HG02885 (cell line): ENCODE measurements around the gene RUNX2.

ENCODE experiments used
- ATAC-seq: cut with Tn5 transposase; IDR thresholded peaks from one replicate; pipeline ENCODE4 v1.9.1; 2021; ENCODE audit warnings: mild to moderate bottlenecking; ENCODE audit not compliant: unreplicated experiment, poor library complexity

RUNX2 gene

DNA sequence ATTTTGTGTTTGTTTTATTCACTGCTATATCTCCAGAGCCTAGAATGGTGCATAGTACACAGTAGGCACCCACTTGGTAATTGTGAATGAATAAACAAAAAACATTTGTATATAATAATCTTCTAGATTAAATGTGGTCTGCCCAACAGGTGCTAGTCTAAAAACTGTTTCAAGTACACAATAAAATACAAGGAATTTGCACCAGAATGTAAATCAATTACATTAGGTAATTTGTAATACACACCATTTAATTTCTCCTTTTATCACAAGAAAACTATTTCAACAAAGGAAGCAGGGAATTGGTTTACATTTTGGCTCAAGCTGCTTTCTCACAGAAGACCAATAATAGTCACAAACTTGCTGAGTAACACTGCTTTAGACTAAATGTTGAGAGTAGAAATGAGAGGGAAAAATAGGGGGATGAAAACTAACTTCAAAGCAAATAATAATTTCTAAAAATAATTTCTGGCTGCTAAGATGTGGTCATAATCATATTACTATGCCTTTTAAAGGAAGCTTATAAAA lies 22.1 kb downstream of the RUNX2 start:
- ATAC-seq: no peak

DNA sequence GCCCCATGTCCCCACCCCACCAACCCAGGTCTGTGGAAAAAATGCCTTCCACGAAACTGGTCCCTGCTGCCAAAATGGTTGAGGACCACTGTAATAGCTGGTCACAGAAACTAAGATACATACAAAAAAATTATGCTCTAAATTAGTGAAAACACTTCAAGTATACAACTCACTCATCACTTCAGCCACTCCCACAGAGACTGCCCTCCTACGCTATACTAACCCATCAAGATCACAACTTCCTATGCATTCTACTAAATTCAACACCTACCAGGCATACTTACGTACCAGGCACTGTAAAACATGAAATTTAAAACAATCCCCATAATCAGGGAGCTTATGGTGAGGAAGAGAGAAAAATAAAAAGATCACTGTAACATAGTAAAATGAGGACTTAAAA lies 22.9 kb downstream of the RUNX2 start:
- no peak for ATAC-seq

DNA sequence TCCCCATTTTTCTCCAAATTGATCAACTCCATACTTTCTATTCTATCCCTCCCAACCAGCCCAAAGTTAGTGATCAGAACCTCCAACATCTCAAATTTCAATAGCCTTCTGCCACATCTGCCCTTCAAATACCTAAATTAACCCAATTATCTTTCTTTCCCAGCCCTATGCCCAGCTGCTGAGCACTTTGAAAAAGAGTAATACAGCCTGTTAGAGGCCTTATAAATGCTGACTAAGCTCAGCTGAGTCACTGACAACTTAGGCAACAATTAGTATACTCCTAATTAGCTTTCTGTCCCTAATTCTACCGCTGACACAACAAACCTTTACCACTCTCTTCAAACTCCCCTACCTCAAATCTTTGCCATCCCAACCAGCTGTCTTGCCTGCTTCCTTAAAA lies 23.5 kb downstream of the RUNX2 start:
- no peak for ATAC-seq

DNA sequence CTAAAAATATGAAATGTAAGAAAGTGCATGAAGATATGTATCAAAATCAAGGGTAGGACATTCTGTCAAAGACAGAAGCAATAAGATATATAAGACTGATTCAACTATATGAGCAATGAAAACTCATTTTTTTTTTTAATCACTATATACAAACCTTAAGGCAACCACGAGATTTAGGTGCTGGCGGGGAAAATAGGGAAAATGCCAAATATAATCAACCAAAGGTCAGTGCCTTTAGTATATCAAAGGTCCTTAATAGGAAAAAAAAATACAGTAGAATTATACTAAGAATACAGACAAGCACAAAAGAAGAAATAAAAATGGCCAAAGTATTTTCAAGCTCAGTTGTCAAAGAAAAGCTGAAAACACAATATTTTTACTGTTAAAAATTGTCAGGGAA lies 25.5 kb downstream of the RUNX2 start:
- no peak for ATAC-seq

DNA sequence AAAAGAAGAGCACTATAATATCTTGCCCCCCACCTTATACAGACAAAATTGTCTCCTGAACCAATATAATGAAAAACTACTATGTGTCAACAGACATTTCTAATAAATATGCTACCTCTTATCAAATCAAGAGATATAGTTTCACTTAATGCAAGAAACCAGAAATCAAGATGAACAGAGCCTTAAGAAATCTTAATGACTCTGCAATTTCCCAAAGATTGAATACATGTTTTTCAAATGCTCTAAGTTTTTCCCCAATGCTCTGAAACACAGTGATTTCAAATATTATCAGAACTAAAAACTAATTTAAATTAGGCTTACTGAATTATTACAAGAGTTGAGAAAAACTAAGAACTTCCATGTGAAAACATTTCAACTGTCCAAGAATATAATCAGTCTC lies 36.3 kb downstream of the RUNX2 start:
- ATAC-seq: no peak

DNA sequence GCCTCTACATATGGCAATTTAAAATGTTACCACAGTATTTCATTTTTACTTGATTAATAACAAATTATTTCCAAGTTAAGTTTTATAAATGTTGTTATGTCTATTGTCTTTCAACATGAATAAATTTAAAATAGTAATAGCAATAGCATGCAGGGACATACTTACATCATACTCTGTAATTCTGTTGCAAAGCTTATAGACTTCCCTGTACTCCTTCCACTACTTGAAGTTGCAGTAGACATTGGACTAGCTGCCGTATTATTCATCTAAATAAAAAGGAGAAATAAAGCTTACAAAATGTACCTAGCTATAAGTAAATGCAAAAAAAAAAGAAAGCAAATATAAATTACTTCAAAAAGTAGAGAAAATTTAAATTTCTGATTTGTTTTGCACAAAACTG lies 36.9 kb downstream of the RUNX2 start:
- no peak for ATAC-seq

DNA sequence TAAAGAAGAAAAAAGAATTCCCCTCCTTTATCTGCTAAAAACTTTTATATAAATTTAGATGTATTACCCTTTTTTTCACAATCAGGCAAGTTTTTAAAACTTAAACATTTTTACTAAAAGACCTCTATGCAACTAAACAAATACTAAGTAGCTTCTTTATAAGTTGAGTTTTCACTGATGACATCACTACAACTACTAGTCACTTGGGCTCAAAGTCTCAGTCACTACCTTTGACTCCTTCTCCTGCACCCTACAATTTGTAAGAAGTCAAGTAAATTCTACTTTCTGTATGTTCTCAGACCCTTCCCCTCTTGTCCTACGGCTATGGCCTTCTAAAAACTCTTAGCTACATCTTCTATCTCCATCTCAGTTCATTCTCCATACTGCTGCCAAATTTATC lies 38.4 kb downstream of the RUNX2 start:
- ATAC-seq: no peak

DNA sequence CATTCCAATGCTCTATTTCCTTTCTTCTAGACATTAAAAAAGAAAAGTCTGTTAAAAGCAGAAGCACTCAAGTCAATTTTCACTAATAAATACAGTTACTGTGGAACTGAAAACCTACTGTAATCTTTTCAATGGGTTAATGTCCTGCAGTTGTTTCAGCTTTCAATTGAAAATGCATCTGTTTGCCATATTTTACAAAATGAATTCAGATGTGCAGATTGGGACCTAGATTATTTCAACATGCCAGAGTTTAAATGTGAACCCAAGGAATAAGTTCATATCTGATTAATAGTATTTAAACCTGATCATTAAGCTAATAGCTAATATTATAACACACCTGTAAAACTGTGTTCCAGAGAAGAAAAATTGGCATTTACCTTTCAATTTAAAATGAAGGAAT lies 39.9 kb downstream of the RUNX2 start:
- no peak for ATAC-seq

DNA sequence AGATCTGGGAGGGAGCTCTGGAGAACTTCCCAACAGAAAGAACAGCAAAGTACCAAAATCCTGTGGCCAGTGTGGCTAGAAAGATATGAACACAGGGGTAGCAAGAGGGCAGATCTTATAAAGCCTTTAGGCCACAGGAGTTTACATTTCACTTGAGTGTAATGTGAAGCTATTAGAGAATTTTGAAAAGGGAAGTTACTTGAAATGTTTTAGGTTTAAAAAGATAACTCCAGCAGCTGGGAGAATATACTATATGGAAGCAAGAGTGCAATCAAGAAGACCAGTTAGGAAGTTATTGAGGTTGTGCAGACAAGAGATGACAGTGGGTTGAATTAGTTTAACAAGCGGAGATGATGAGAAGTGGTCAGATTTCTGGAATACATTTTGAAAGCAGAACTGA lies 41.7 kb downstream of the RUNX2 start:
- no peak for ATAC-seq

DNA sequence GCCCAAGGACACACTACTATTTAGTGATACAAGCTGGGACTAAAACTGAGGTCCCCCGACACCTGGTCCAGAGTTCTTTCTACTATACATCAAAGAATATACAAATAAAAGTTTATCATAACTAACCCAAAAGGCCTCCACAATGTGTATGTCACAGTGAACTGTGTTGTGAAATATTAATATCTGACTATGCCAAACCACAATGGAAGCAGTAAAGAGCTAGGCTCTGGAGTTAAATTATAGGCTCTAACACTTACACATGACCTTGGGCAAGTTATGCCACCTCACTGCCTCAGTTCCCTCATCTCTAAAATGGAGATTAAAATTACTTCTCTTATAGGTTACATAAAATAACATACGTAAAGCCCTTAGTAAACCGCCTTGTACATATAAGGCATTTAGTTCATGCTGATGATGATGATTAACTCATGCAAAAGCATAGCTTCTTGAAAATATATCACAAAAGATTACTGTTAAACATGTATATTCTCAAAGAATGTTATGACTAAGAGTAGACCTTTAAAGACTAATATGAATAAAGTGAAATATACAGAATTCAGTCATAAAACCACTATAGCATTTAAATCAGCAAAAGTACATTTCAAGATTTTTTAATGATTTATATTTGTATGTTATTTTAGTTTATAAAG lies 43.9 kb downstream of the RUNX2 start:
- ATAC-seq: no peak

DNA sequence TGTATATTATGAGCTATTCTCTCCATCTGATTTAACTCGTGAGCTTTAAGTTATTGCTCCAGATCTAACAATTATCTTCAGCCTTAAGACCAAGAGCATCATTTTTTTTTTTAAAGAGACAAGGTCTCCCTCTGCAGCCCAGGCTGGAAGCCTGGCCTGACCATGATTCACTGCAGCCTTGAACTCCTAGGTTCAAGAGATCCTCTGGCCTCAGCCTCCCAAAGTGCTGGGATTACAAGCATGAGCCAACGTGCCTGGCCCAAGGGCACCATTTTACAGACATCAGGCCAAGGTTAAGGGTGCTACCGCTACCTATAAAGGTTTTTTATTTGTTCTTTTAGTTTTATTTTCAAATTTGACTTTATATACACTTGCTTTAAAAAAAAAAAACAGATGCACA lies 47.3 kb downstream of the RUNX2 start:
- no peak for ATAC-seq

DNA sequence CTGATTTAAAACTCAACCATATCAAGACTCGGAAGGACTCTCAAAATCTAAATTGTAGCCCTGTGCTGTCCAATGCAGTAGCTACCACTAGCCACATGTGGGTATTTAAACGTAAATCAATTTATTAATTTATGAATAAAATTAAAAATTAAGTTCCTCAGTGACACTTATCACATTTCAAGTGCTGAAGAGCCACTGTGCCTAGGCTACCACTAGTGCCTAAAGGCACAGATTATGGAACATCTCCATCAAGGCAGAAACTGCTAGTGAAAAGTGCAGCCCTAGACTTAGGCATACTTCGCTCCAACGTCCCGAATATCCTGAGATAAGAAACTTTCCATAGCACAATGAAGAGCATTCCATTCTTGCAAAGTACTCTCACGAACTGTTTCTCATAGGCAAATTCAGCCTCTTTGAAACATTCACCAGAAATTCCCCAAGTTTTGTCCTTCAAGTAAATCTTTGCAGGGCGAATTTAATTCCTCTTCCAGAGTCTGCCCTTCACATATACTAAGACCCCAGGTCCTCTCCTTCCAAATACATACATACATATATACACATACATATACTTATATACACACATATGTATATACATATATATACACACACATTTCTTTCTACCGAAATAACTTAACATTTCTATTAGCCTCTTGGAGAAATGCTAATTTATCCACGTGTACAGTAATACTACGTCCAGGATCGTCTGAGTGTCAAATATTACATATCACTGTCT lies 48.3 kb downstream of the RUNX2 start:
- no peak for ATAC-seq

DNA sequence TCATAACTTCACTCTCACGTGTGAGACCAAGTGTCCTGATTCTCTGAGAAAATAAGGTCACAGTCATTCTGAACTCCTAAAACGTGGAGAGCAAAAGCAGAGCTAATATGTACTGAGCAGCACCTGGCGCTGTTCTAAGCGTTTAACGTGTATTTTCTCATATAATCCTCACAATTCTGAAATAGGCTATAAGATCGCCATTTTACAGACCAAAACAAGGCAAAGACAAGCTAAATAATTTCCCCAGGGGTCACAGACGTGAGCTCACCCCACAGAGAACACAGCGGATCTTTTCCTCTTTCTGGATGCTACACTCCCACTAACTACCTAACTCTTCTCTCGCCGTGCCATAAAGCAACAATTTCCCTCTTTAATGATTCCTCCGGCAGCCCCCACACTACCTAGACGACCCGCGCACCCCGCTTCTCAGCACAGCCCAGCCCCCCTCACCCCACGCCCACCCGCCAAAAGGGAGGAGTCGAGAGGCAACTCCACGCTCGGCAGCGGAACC lies 49.0 kb downstream of the RUNX2 start:
- peak; percentile 5 for ATAC-seq

DNA sequence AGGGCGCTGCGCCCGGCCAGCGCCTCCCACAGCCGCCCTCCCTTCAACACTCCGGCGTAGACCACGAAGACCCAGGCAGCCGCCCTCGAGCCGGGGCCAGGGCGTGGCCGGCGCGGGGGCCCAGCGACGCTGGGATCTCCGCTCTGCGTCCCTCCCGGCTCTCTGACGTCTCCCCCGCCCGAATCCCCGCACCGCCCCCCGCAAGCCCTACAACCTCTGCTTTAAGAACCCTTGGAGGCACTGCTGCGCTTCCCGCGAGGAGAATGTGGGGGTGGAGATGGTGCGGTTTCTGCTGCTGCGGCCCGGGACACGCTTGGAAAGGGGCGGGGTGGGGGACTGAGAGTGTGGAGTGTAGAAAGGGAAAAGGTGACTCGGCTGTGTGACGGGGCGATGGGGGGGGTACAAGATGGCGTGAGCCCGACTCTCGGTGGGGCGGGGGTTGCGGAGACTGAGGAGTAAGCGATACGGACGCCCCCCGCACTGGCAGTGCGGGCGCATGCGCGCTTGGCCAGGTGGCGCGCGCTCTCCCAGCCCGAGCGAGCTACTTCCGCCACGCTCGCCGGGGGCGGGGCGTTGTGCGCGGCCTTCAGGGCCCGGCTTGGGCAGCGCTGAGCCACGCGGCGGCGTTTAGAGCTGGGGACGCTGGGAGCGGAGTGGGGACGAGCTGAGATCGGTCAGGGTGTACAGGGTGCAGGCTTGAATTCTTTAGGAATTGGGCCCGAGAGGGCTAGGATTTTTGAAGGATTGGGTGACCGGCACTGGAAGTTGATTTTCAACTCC lies 49.6 kb downstream of the RUNX2 start, which contains the start of gene SUPT3H:
Gene SUPT3H, minus strand, starts transcription at position 381 of the 780 bp plus-strand sequence.
- ATAC-seq: peak; percentile 92

DNA sequence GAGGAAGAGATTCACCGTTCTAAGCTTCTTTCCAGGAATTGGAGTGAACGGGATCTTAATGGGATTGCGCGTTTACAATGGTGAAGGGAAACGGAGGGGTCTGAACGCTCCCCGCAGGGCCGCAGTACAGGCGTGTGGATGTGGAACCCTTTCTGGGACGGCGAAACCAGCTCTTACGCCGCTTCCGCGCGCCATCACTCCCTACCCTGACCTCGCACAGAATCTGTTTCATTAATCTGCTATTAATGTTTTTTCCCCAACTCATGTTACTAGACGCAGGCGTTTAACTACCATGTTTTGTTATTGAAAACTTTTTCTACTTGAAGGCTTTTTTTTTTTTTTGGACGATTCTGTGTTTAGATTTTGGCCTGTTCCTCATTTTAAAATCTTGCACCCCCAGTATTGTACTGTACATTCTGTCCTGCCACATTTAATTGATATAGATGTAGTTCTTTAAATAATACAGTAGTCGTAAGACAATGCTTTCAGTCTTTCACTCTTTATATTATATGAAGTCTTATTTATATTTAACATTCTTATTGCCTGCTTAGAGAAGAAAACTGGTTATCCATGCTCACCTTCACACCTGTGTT lies 50.3 kb downstream of the RUNX2 start:
- ATAC-seq: peak; percentile 29

DNA sequence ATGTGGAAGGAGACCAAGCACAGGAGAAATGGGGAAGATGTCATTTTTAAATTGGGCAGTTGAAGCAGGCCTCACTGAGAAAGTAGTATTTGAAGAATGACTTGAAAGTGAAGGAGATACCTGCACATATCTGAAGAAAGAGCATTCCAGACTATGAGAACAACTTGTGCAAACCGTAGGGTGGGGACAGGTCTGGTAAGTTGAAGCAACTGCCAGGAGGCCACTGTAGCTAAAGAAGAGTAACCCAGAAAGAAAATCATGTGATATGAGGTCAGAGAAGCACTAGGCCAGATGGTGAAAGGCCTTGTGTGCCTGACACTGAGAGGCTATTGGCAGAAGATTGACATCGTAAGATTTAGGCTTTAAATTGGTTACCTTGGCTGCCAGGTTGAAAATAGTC lies 54.3 kb downstream of the RUNX2 start:
- no peak for ATAC-seq

DNA sequence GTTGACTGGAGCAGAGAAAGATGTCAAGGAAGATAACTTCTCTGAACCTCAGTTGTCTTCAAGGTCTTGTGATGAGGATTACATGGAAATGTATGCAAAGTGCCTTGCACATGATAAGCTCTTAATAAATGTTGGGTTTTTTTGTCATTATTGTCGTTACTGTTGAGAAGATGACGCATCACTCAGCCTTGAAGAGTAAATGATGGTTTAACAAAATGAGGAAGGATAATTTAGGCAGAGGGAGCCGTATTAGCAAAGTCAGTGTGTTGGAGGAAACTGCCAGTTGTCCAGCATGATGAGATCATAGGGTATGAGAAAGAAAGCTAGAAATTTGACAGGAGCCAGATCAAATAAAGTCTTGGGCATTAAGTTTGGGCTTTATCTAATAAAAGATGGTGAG lies 58.4 kb downstream of the RUNX2 start:
- no peak for ATAC-seq

DNA sequence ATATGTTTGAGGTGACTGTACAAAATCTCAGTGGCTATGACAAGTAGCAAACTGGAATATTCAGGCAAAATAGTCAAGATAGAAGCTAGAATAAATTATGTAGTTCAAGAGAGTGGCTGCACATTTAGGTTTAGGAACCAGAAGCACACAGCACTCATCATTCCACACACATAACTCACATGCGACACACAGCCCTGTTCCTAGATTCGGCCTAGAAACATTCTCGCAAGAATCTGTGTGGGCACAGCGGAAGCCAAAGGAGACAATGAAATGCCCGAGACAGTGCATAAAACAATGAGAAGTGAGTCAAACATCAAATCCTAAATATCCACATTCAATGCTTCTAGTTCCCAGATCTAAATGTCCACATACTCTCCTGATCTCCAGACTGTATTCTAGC lies 59.1 kb downstream of the RUNX2 start:
- no peak for ATAC-seq

DNA sequence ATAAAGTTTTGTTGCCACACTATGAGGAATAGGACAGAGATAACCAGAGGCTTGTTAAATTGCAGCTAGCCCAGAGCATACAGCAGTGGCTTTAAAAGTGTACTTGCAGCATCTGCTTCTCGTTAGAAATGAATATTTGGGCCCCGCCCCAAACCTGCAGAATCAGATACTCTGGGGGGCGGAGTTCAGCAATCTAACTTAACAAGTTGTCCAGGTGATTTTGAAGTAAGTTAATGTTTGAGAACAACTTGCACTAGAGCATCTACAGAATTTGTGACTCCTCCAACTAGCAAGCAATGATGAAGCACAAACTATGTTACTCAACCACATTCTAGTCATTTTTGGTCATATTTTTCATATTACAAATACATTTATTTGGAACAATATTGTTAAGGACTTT lies 60.2 kb downstream of the RUNX2 start:
- ATAC-seq: no peak

DNA sequence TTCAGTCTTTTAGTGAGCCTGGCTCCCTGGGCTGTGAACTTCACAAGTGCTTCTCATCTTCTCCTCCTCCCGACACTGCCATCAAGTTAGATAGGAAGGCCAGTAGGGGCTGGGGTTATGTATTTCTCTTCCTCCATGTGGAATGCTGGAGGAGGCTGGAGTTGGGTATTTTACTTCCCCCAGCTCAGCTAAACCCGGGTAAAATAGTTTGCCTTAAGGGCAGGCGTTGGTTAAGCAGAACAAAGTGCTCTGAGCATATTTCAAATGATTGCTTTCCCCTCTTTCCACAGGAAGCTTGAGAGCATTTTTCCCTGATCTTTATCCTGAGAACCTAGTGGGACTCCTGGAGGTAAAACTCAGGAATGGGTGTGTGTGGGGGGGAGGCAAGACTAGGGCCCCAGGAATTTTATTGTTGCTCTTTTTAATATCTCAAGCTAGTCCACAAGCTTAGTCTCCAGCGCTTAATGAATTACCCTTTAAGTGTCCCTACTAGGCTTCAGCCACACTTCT lies 66.5 kb downstream of the RUNX2 start:
- ATAC-seq: no peak
